Lung (tissue), 12 donors: ENCODE measurements around the gene COMP. TPM values are rescaled to one million over a fixed set of nuclear protein-coding genes. Genes with fewer than 3 reads are reported as not detected.

Experiments used
- ATAC-seq: fragments of 200-7000 bp; cut with Tn5 transposase; one replicate; pipeline ENCODE4 v1.9.1; 2020; ENCODE audit warnings: moderate number of reproducible peaks; ENCODE audit not compliant: insufficient read depth, low FRiP score
- DNase-seq, 3 donors: peaks; one replicate each; pipeline ENCODE4 v3.0.0-alpha.2; 2013 to 2017
- H3K27ac ChIP-seq, 2 donors: one replicate each; pipeline ENCODE4 v1.5.1; 2013; ENCODE audit warnings: mild to moderate bottlenecking in 2 of 2, moderate library complexity in 2 of 2, control low read depth in 1 of 2, inconsistent platforms in 1 of 2, low read depth in 1 of 2, low read length in 1 of 2
- H3K27me3 ChIP-seq, 3 donors: one replicate each; pipeline ENCODE4 v1.5.1; 2013; ENCODE audit warnings: low read length in 2 of 3; ENCODE audit not compliant: control insufficient read depth in 3 of 3, insufficient read depth in 3 of 3
- H3K36me3 ChIP-seq, 4 donors: one replicate each; pipeline ENCODE4 v1.5.1; 2013; ENCODE audit warnings: low read length in 4 of 4, mild to moderate bottlenecking in 1 of 4, moderate library complexity in 1 of 4; ENCODE audit not compliant: control insufficient read depth in 4 of 4, insufficient read depth in 4 of 4
- H3K4me1 ChIP-seq, 5 donors: one replicate each; pipeline ENCODE4 v1.5.1; 2013; ENCODE audit warnings: low read length in 5 of 5, mild to moderate bottlenecking in 2 of 5, moderate library complexity in 1 of 5; ENCODE audit not compliant: control insufficient read depth in 5 of 5, insufficient read depth in 5 of 5
- H3K4me3 ChIP-seq: one replicate; pipeline ENCODE4 v1.5.1; 2013; ENCODE audit warnings: mild to moderate bottlenecking, control low read depth, moderate library complexity
- H3K9ac ChIP-seq, 2 donors: one replicate each; pipeline ENCODE4 v1.5.1; 2013; ENCODE audit warnings: low read length in 2 of 2, control low read depth in 1 of 2; ENCODE audit not compliant: insufficient read depth in 1 of 2
- H3K9me3 ChIP-seq, 4 donors: one replicate each; pipeline ENCODE4 v1.5.1; 2013; ENCODE audit warnings: low read length in 3 of 4, mild to moderate bottlenecking in 1 of 4, moderate library complexity in 1 of 4; ENCODE audit not compliant: control insufficient read depth in 4 of 4, insufficient read depth in 3 of 4
- WGBS, 2 donors: extraction: QIAGEN DNeasy Blood & Tissue Kit; methylation state at CpG; one replicate each; pipeline ENCODE4 v1.1.7; 2013; 5-methylcytosine and 5-hydroxymethylcytosine counted together
- polyA plus RNA-seq, 2 donors: library from polyadenylated mRNA; stranded (reverse); fragments of 200-250 nt; gene quantifications; one replicate each; pipeline ENCODE4 v1.2.1, GENCODE V29; 2013
- total RNA-seq, 2 donors: library from RNA; depleted of rRNA in 1 of 2; stranded (reverse); fragments of >200 nt in 1 of 2; gene quantifications; one replicate each; pipeline ENCODE4 v1.2.1, GENCODE V29; 2014 to 2021
- TF ChIP-seq, protein P1 (sequence below): IDR thresholded peaks from 2 replicates; pipeline ENCODE4 v1.5.1; 2012; ENCODE audit warnings: mild to moderate bottlenecking; ENCODE audit errors: control extremely low read depth, extremely low read depth
- donor health status: control.
- donor health status: control.
- donor health status: Bipolar disorder and iron deficiency.
- donor health status: healthy.
- donor health status: DM: yes; HTN: yes; CAD: no.

Gene COMP
- total and polyA plus RNA-seq, 4 donors: 1.7 to 3.5 (median 2.4) TPM; not detected in 1

DNA sequence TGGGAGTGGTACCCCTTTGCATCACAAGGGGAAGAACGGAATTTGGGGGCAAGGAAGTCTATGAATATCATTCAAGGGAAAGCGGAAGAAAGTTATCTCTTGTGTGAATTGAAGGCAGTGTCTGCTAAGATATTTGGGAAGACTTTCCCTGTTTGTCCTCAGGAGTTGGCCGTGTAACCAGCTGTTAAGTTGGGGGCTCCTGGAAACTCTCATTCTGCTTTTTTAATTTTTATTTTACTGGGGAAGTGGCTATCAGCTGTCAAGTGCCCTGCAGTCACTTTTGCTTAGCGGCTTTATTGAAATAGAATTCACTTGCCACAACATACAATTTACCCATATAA lies 43.5 kb upstream of the COMP start:
- H3K27ac ChIP-seq: no peak overlapping the region
- no peak overlapping the region for H3K4me3 ChIP-seq
- TF ChIP-seq, protein P1, sequence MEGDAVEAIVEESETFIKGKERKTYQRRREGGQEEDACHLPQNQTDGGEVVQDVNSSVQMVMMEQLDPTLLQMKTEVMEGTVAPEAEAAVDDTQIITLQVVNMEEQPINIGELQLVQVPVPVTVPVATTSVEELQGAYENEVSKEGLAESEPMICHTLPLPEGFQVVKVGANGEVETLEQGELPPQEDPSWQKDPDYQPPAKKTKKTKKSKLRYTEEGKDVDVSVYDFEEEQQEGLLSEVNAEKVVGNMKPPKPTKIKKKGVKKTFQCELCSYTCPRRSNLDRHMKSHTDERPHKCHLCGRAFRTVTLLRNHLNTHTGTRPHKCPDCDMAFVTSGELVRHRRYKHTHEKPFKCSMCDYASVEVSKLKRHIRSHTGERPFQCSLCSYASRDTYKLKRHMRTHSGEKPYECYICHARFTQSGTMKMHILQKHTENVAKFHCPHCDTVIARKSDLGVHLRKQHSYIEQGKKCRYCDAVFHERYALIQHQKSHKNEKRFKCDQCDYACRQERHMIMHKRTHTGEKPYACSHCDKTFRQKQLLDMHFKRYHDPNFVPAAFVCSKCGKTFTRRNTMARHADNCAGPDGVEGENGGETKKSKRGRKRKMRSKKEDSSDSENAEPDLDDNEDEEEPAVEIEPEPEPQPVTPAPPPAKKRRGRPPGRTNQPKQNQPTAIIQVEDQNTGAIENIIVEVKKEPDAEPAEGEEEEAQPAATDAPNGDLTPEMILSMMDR: no peak
- no peaks in the 10 kb centered on the region for H3K9me3 ChIP-seq
- peaks cover 0 to 3% (median 0%) of the 10 kb centered on the region in 3 donors for H3K27me3 ChIP-seq
- WGBS, 2 donors: 64 to 73% methylated on average over 4 of the region's 4 CpGs
- no peak for DNase-seq
- peak overlapping the region in 1 of 2 donors; percentile 44 for H3K9ac ChIP-seq
- peaks cover 8 to 22% (median 17%) of the 10 kb centered on the region in 5 donors for H3K4me1 ChIP-seq
- peaks cover 0 to 10% (median 8%) of the 10 kb centered on the region in 4 donors for H3K36me3 ChIP-seq
- no peak for ATAC-seq

DNA sequence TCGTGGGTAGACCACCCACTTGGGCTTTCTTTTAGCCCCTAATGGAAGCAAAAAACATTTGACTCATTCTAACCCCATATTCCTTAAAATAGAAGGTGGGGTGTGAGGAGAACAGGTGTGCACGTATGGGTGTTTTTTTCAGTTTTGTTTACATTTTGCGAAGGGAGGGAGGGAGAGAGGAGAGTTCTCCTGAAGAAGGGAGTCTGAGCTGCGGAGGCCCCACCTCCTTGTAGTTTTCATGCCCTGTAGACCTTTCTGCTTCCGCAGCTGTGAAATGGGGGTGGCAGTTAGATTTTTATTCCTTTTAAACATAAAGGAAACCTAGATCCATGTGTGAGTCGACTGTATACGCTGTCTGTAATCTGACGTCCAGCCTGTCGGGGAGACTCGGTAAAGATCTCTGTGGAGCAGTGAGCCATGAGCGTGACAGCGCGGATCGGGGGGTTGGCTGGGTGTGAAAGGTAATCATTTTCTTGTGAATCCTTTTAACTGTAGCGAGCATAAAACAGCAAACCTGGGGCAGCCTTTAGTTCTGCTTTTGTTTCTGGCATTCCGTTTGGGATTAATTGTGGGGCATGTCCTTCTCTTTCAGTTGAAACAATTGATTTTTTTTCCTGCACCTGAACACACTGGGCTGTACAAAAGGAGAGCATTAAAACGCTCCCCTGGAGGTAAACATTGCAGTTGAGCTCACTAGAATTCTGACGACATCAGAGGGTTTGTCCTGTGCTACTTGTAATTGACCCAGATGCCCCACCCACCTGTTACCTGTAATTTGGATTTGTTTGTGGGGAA lies 42.9 kb upstream of the COMP start:
- Histone ChIP-seq H3K27me3 (peaks cover 0 to 3% (median 0%) of the 10 kb centered on the region in 3 donors), H3K4me3 (peak overlapping the region; percentile 18), H3K9me3 (no peaks in the 10 kb centered on the region), H3K4me1 (peaks cover 8 to 19% (median 14%) of the 10 kb centered on the region in 5 donors), H3K36me3 (peaks cover 0 to 10% (median 5%) of the 10 kb centered on the region in 4 donors), H3K9ac (peak overlapping the region; percentile 44 to 67), H3K27ac (peak overlapping the region in 1 of 2 donors; percentile 34)
- TF ChIP-seq, protein P1: no peak
- DNase-seq (no peak), ATAC-seq (no peak)
- WGBS, 2 donors: 17 to 39% methylated on average over 18 of the region's 18 CpGs

DNA sequence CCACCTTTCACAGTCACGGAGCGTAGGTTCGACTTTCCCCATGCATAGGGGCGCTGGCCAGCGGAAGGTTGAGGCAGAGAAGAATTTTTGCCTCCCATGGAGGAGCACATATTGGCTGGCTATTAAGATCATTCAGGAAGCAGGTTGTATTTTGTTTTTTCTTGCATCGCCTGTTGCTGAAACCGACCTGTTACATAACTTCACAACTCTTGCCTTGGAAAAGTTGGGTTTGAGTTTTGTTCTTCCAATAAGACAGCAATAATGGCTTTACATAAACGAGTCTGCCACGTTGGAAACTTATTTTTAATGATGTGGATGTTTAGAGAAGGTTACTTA lies 42.0 kb upstream of the COMP start:
- ATAC-seq (no peak), DNase-seq (no peak)
- H3K36me3 ChIP-seq: peaks cover 0 to 10% (median 5%) of the 10 kb centered on the region in 4 donors
- peaks cover 8 to 19% (median 14%) of the 10 kb centered on the region in 5 donors for H3K4me1 ChIP-seq
- H3K9me3 ChIP-seq: no peaks in the 10 kb centered on the region
- WGBS, 2 donors: 2% methylated on average over 9 of the region's 9 CpGs
- H3K4me3 ChIP-seq: peak overlapping the region; percentile 92
- peak overlapping the region; percentile 56 to 67 for H3K9ac ChIP-seq
- H3K27ac ChIP-seq: peak overlapping the region in 1 of 2 donors; percentile 96
- H3K27me3 ChIP-seq: peaks cover 0 to 3% (median 0%) of the 10 kb centered on the region in 3 donors
- TF ChIP-seq, protein P1: no peak
